ENCODE results near the gene RIN2. TPM values are rescaled to one million over a fixed set of nuclear protein-coding genes. Genes with fewer than 3 reads are reported as not detected.

Gene RIN2
- total RNA-seq, 1 donor from 2014 or later: 22.1 TPM

- no peaks in the 10 kb centered on the region for H3K9me3 Mint-ChIP-seq
- DNase-seq (ENCODE audit: low read depth, low spot score): no peak
- H3K4me1 Mint-ChIP-seq: peaks cover 24% of the 10 kb centered on the region
- no peaks in the 10 kb centered on the region for H3K36me3 Mint-ChIP-seq (ENCODE audit: low read depth)
- TF ChIP-seq CTCF (conservative IDR thresholded peaks at IDR 0.05): no peak
- H3K4me3 Mint-ChIP-seq: no peak overlapping the region
- H3K27me3 Mint-ChIP-seq (ENCODE audit: low read depth): no peaks in the 10 kb centered on the region
- H3K27ac Mint-ChIP-seq (ENCODE audit: unreplicated experiment): no peak overlapping the region
Measured at GRCh38 chr20:19764207-19764606, 6.1 kb downstream of the RIN2 start.

GRCh38 chr20:19765266-19765665 lies 7.2 kb downstream of the RIN2 start:
- DNase-seq (ENCODE audit: low read depth, low spot score): no peak
- Mint-ChIP-seq H3K27ac (ENCODE audit: unreplicated experiment) (no peak overlapping the region), H3K4me3 (no peak overlapping the region), H3K4me1 (peaks cover 20% of the 10 kb centered on the region), H3K36me3 (ENCODE audit: low read depth) (no peaks in the 10 kb centered on the region), H3K9me3 (no peaks in the 10 kb centered on the region), H3K27me3 (ENCODE audit: low read depth) (no peaks in the 10 kb centered on the region)
- no peak for TF ChIP-seq CTCF (conservative IDR thresholded peaks at IDR 0.05)

GRCh38 chr20:19765913-19766312 lies 7.9 kb downstream of the RIN2 start:
- H3K4me1 Mint-ChIP-seq: peaks cover 19% of the 10 kb centered on the region
- no peaks in the 10 kb centered on the region for H3K36me3 Mint-ChIP-seq (ENCODE audit: low read depth)
- no peak for DNase-seq (ENCODE audit: low read depth, low spot score)
- H3K27ac Mint-ChIP-seq (ENCODE audit: unreplicated experiment): no peak overlapping the region
- no peaks in the 10 kb centered on the region for H3K27me3 Mint-ChIP-seq (ENCODE audit: low read depth)
- no peak for TF ChIP-seq CTCF (conservative IDR thresholded peaks at IDR 0.05)
- no peaks in the 10 kb centered on the region for H3K9me3 Mint-ChIP-seq
- H3K4me3 Mint-ChIP-seq: no peak overlapping the region

- no peak for DNase-seq (ENCODE audit: low read depth, low spot score)
- Mint-ChIP-seq H3K9me3 (no peaks in the 10 kb centered on the region), H3K36me3 (ENCODE audit: low read depth) (no peaks in the 10 kb centered on the region), H3K27me3 (ENCODE audit: low read depth) (no peaks in the 10 kb centered on the region), H3K27ac (ENCODE audit: unreplicated experiment) (peak overlapping the region; percentile 43), H3K4me3 (no peak overlapping the region), H3K4me1 (peaks cover 27% of the 10 kb centered on the region)
- TF ChIP-seq CTCF (conservative IDR thresholded peaks at IDR 0.05): no peak
Measured at GRCh38 chr20:19767070-19767469, 9.0 kb downstream of the RIN2 start.

- no peak for DNase-seq (ENCODE audit: low read depth, low spot score)
- TF ChIP-seq CTCF (conservative IDR thresholded peaks at IDR 0.05): no peak
- H3K4me3 Mint-ChIP-seq: no peak overlapping the region
Measured at GRCh38 chr20:19768325-19768842, 10.3 kb downstream of the RIN2 start.

GRCh38 chr20:19769507-19769906 lies 11.4 kb downstream of the RIN2 start:
- no peak overlapping the region for H3K4me3 Mint-ChIP-seq
- H3K4me1 Mint-ChIP-seq: peaks cover 30% of the 10 kb centered on the region
- H3K36me3 Mint-ChIP-seq (ENCODE audit: low read depth): no peaks in the 10 kb centered on the region
- H3K27me3 Mint-ChIP-seq (ENCODE audit: low read depth): no peaks in the 10 kb centered on the region
- no peak for DNase-seq (ENCODE audit: low read depth, low spot score)
- no peak for TF ChIP-seq CTCF (conservative IDR thresholded peaks at IDR 0.05)
- no peaks in the 10 kb centered on the region for H3K9me3 Mint-ChIP-seq
- no peak overlapping the region for H3K27ac Mint-ChIP-seq (ENCODE audit: unreplicated experiment)

More at GRCh38 chr20:19768325-19768842, 10.3 kb downstream of the RIN2 start:
- Mint-ChIP-seq H3K27ac (ENCODE audit: unreplicated experiment) (no peak overlapping the region), H3K4me1 (peaks cover 30% of the 10 kb centered on the region), H3K36me3 (ENCODE audit: low read depth) (no peaks in the 10 kb centered on the region), H3K27me3 (ENCODE audit: low read depth) (no peaks in the 10 kb centered on the region), H3K9me3 (no peaks in the 10 kb centered on the region)
